A549 (cell line): ENCODE data around the gene GPC1. TPM values are rescaled to one million over a fixed set of nuclear protein-coding genes. Genes with fewer than 3 reads are reported as not detected.

Experiments used
- ATAC-seq, 2 experiments: fragments of 200-7000 bp in 1 of 2; fragments of >200 bp in 1 of 2; cut with Nextera tagmentation in 1 of 2; cut with Tn5 transposase in 1 of 2; 3 replicates each; pipeline versions ENCODE4 v1.8.0 to v1.9.1; 2018 to 2020; ENCODE audit warnings: mild to moderate bottlenecking in 1 of 2, moderate library complexity in 1 of 2
- CTCF ChIA-PET: fragments of 300-600 bp; sonication (Branson Sonifier 250); formaldehyde crosslinking; extraction: SDS; loops from one replicate; lab custom pipeline; 2021; ENCODE audit warnings: antibody characterized with exemption, inconsistent platforms; lab: Yijun Ruan, JAX
- POLR2A ChIA-PET: fragments of 350-600 bp; formaldehyde crosslinking; extraction: SDS; loops from one replicate; lab custom pipeline; 2021; ENCODE audit warnings: antibody characterized with exemption, inconsistent platforms; lab: Yijun Ruan, JAX
- DNase-seq, 2 experiments: peaks; one replicate each; pipeline versions ENCODE4 v3.0.0 to v3.0.0-alpha.2; 2011 to 2016; ENCODE audit warnings: low read depth in 1 of 2, low spot score in 1 of 2
- FAIRE-seq: peaks from 2 replicates; lab custom pipeline; 2011; peaks lifted over from hg19 to GRCh38; lab: Jason Lieb, UNC
- H3K27ac ChIP-seq, 2 experiments: fragments of >200 bp; sonication (Bioruptor Twin); formaldehyde crosslinking; 3 replicates each; pipeline ENCODE4 v1.5.1; 2016 to 2017
- H3K4me1 ChIP-seq: fragments of >200 bp; sonication (Bioruptor Twin); formaldehyde crosslinking; 3 replicates; pipeline ENCODE4 v1.6.1; 2016
- H3K4me2 ChIP-seq: fragments of >200 bp; sonication (Bioruptor Twin); formaldehyde crosslinking; 3 replicates; pipeline ENCODE4 v1.6.1; 2016
- H3K4me3 ChIP-seq: fragments of >200 bp; sonication (Bioruptor Twin); formaldehyde crosslinking; 3 replicates; pipeline ENCODE4 v1.5.1; 2016
- H3K9me3 ChIP-seq: fragments of >200 bp; sonication (Bioruptor Twin); formaldehyde crosslinking; 3 replicates; pipeline ENCODE4 v1.6.1; 2016
- CBX8 ChIP-seq: fragments of 200-600 bp; sonication (generic); IDR thresholded peaks from 2 replicates; pipeline ENCODE4 v1.6.1; 2016
- ELK1 ChIP-seq: fragments of 150-350 bp; IDR thresholded peaks from 2 replicates; pipeline ENCODE4 v1.6.1; 2014; ENCODE audit warnings: low read depth, mild to moderate bottlenecking, low read length
- ESRRA ChIP-seq: fragments of 150-350 bp; IDR thresholded peaks from 2 replicates; pipeline ENCODE4 v1.6.1; 2014; ENCODE audit warnings: mild to moderate bottlenecking, low read length, borderline replicate concordance
- FOSB ChIP-seq: fragments of 250-450 bp; sonication (Bioruptor Pico); IDR thresholded peaks from 2 replicates; pipeline ENCODE4 v1.5.0; 2020; ENCODE audit warnings: mild to moderate bottlenecking, moderate library complexity
- GATA3 ChIP-seq: IDR thresholded peaks from 2 replicates; pipeline ENCODE4 v1.6.1; 2012; ENCODE audit warnings: borderline replicate concordance
- HOXA7 ChIP-seq: fragments of 250-450 bp; sonication (Bioruptor Pico); IDR thresholded peaks from 2 replicates; pipeline ENCODE4 v1.5.0; 2020; ENCODE audit warnings: mild to moderate bottlenecking, moderate library complexity
- JUN ChIP-seq, 2 experiments: fragments of >200 bp; sonication (Bioruptor Twin); formaldehyde crosslinking; IDR thresholded peaks; 2 replicates in 1 of 2; 3 replicates in 1 of 2; pipeline ENCODE4 v1.6.1; 2016 to 2017
- KDM1A ChIP-seq: fragments of 200-600 bp; sonication (generic); IDR thresholded peaks from 2 replicates; pipeline ENCODE4 v1.6.1; 2016; ENCODE audit warnings: low read depth, mild to moderate bottlenecking
- KDM5A ChIP-seq: fragments of 200-600 bp; sonication (generic); IDR thresholded peaks from 2 replicates; pipeline ENCODE4 v1.6.1; 2016; ENCODE audit warnings: antibody characterized with exemption, mild to moderate bottlenecking
- MAFK ChIP-seq: fragments of 450-650 bp; IDR thresholded peaks from 2 replicates; pipeline ENCODE4 v1.6.1; 2014; ENCODE audit not compliant: partially characterized antibody
- NFE2L2 ChIP-seq: fragments of 150-350 bp; conservative IDR thresholded peaks from 2 replicates; pipeline ENCODE4 v1.6.1; 2014; ENCODE audit warnings: low read length
- PHF8 ChIP-seq: fragments of 200-600 bp; sonication (generic); IDR thresholded peaks from 2 replicates; pipeline ENCODE4 v1.6.1; 2016; ENCODE audit warnings: low read depth, mild to moderate bottlenecking, antibody characterized with exemption, moderate library complexity, borderline replicate concordance
- POLR2A ChIP-seq: IDR thresholded peaks from 2 replicates; pipeline ENCODE4 v1.6.1; 2012; ENCODE audit warnings: mild to moderate bottlenecking, low read length
- RAD21 ChIP-seq, 2 experiments: fragments of >200 bp in 1 of 2; sonication (Bioruptor Twin) in 1 of 2; formaldehyde crosslinking in 1 of 2; IDR thresholded peaks in 1 of 2; conservative IDR thresholded peaks in 1 of 2; 2 replicates in 1 of 2; 3 replicates in 1 of 2; pipeline ENCODE4 v1.6.1; 2012 to 2018; ENCODE audit warnings: inconsistent platforms in 1 of 2
- REST ChIP-seq: fragments of 200-600 bp; sonication (generic); IDR thresholded peaks from 2 replicates; pipeline ENCODE4 v1.6.1; 2016; ENCODE audit warnings: antibody characterized with exemption, mild to moderate bottlenecking, moderate library complexity
- SREBF2 ChIP-seq: fragments of 450-650 bp; IDR thresholded peaks from 2 replicates; pipeline ENCODE4 v1.6.1; 2014; ENCODE audit warnings: mild to moderate bottlenecking, moderate library complexity
- ZFP36 ChIP-seq: fragments of 450-650 bp; IDR thresholded peaks from 2 replicates; pipeline ENCODE4 v1.6.1; 2014; ENCODE audit warnings: borderline replicate concordance; ENCODE audit not compliant: partially characterized antibody
- ZNF302 ChIP-seq: fragments of 250-450 bp; sonication (Bioruptor Pico); IDR thresholded peaks from 2 replicates; pipeline ENCODE4 v1.9.0; 2021; ENCODE audit warnings: inconsistent platforms, mild to moderate bottlenecking, moderate library complexity
- WGBS: methylation state at CpG from one replicate; pipeline ENCODE4 v1.1.6; 2017; ENCODE audit errors: missing lambda C conversion rate; 5-methylcytosine and 5-hydroxymethylcytosine counted together
- polyA plus RNA-seq, 4 experiments: library from polyadenylated mRNA; depleted of rRNA in 3 of 4; stranded (reverse); fragments of >200 nt; fragmentation: RNase III in 1 of 4; extraction: RNeasy Plus Mini Kit Qiagen cat#74134 plus additional on column Dnase treatment in 1 of 4; gene quantifications; 2 replicates in 3 of 4; 3 replicates in 1 of 4; pipeline ENCODE4 v1.2.3, GENCODE V29; 2011 to 2017

The GPC1 gene
- polyA plus RNA-seq, 2 of the 4 experiments (the other 2 are of a cell fraction) = 19.8 to 97.7 TPM

GRCh38 chr2:240463866-240464481, 28.5 kb downstream of the GPC1 start:
- DNase-seq (no peak), FAIRE-seq (no peak), ATAC-seq (no peak)
- TF ChIP-seq ZNF302 (CRISPR knock-in tag) = no peak
- TF ChIP-seq ELK1 = no peak
- TF ChIP-seq CBX8 = no peak
- no peak for TF ChIP-seq NFE2L2
- TF ChIP-seq JUN (IDR thresholded peaks at IDR 0.05) = no peak; a peak in 1 of 5 replicates
- no peak for TF ChIP-seq RAD21 (conservative IDR thresholded peaks at IDR 0.05 in 1 of 2, IDR thresholded peaks at IDR 0.05 in 1 of 2)
- Histone ChIP-seq H3K4me1 (no peaks in the 10 kb centered on the region), H3K4me3 (no peak overlapping the region), H3K4me2 (no peak overlapping the region), H3K9me3 (no peaks in the 10 kb centered on the region), H3K27ac (no peak overlapping the region)
- POLR2A ChIA-PET = no interaction called here
- 95% methylated on average over 19 of the region's 21 CpGs for WGBS
- CTCF ChIA-PET = interaction anchor here (1.0 kb wide), 1 partner anchor 9 kb away, joined by 4 read pairs; no protein-coding TSS in a partner anchor

- ChIA-PET CTCF (interaction anchor here (0.9 kb wide), 1 partner anchor 96 kb away, joined by 3 read pairs; no protein-coding TSS in a partner anchor), POLR2A (no interaction called here)
- Histone ChIP-seq H3K9me3 (no peaks in the 10 kb centered on the region), H3K4me2 (no peak overlapping the region), H3K27ac (no peak overlapping the region), H3K4me3 (no peak overlapping the region), H3K4me1 (no peaks in the 10 kb centered on the region)
- ATAC-seq (no peak), DNase-seq (no peak), FAIRE-seq (no peak)
- 89% methylated on average over 18 of the region's 43 CpGs for WGBS
- TF ChIP-seq PHF8 = no peak
Measured at GRCh38 chr2:240464514-240465241, 29.2 kb downstream of the GPC1 start.

GRCh38 chr2:240465268-240465764, 29.9 kb downstream of the GPC1 start:
- no peak for TF ChIP-seq KDM1A
- no peak for TF ChIP-seq MAFK
- no peak for TF ChIP-seq HOXA7 (CRISPR knock-in tag)
- TF ChIP-seq JUN (IDR thresholded peaks at IDR 0.05) = no peak
- no peak for TF ChIP-seq SREBF2
- TF ChIP-seq ZFP36 = no peak
- TF ChIP-seq KDM5A = no peak
- no peak for TF ChIP-seq GATA3
- no peak for TF ChIP-seq REST
- no peak for TF ChIP-seq FOSB (CRISPR knock-in tag)
- TF ChIP-seq POLR2A = no peak
- no peak for TF ChIP-seq ESRRA
- Histone ChIP-seq H3K4me3 (no peak overlapping the region), H3K4me2 (no peak overlapping the region), H3K27ac (no peak overlapping the region), H3K9me3 (no peaks in the 10 kb centered on the region), H3K4me1 (no peaks in the 10 kb centered on the region)
- DNase-seq (no peak), ATAC-seq (no peak), FAIRE-seq (no peak)
- CTCF ChIA-PET = interaction anchor here (0.9 kb wide), 1 partner anchor 97 kb away, joined by 3 read pairs; no protein-coding TSS in a partner anchor
- POLR2A ChIA-PET = no interaction called here
- 94% methylated on average over 6 of the region's 22 CpGs for WGBS
